H1 (cell line): ENCODE results near the gene CEACAM21. TPM values are rescaled to one million over a fixed set of nuclear protein-coding genes. Genes with fewer than 3 reads are reported as not detected.

Experiments
- CTCF ChIA-PET: fragments of 300-600 bp; sonication (Branson Sonifier 250); formaldehyde crosslinking; loops from one replicate; lab custom pipeline; 2021; ENCODE audit not compliant: partially characterized antibody; lab: Charles Lee
- POLR2A ChIA-PET: fragments of 300-600 bp; sonication (Branson Sonifier 250); formaldehyde crosslinking; loops from one replicate; lab custom pipeline; 2021; ENCODE audit warnings: inconsistent platforms; ENCODE audit not compliant: partially characterized antibody; lab: Charles Lee
- DNase-seq, 2 experiments: peaks; one replicate each; pipeline versions ENCODE4 v3.0.0 to v3.0.0-alpha.2; 2010 to 2022; ENCODE audit warnings: low spot score in 2 of 2, low read depth in 1 of 2, mixed read lengths in 1 of 2
- FAIRE-seq: peaks from 2 replicates; lab custom pipeline; 2011; peaks lifted over from hg19 to GRCh38; lab: Jason Lieb, UNC
- H2AFZ ChIP-seq: 2 replicates; pipeline ENCODE4 v1.8.1; 2012; ENCODE audit warnings: low read length, inconsistent platforms
- H2AK5ac ChIP-seq: 2 replicates; pipeline ENCODE4 v1.6.1; 2013; ENCODE audit warnings: low read depth, low read length
- H2BK120ac ChIP-seq: replicated peaks from 2 replicates; pipeline ENCODE3; 2013; ENCODE audit warnings: low read depth, low read length, inconsistent platforms
- H2BK12ac ChIP-seq: 2 replicates; pipeline ENCODE4 v1.6.1; 2013; ENCODE audit warnings: low read depth, low read length
- H2BK15ac ChIP-seq: 2 replicates; pipeline ENCODE4 v1.6.1; 2013; ENCODE audit warnings: low read length
- H2BK20ac ChIP-seq: 2 replicates; pipeline ENCODE4 v1.6.1; 2013; ENCODE audit warnings: low read length
- H2BK5ac ChIP-seq: 2 replicates; pipeline ENCODE4 v1.6.1; 2013; ENCODE audit warnings: low read depth, low read length
- H3K14ac ChIP-seq: 2 replicates; pipeline ENCODE4 v1.6.1; 2013; ENCODE audit warnings: inconsistent platforms; ENCODE audit not compliant: insufficient read length
- H3K18ac ChIP-seq: 2 replicates; pipeline ENCODE4 v1.6.1; 2013; ENCODE audit warnings: low read length; ENCODE audit errors: extremely low read depth
- H3K23ac ChIP-seq: 2 replicates; pipeline ENCODE4 v1.6.1; 2013; ENCODE audit warnings: inconsistent platforms; ENCODE audit not compliant: insufficient read length
- H3K23me2 ChIP-seq: 2 replicates; pipeline ENCODE4 v1.6.1; 2013; ENCODE audit warnings: low read depth, low read length
- H3K27ac ChIP-seq: 2 replicates; pipeline ENCODE4 v1.6.1; 2011; ENCODE audit warnings: low read depth, low read length, inconsistent platforms
- H3K27me3 ChIP-seq, 4 experiments: replicated peaks in 1 of 4; 1 replicate in 1 of 4; 2 replicates in 3 of 4; pipeline versions ENCODE4 v1.6.1 to v1.8.1; 2011 to 2013; ENCODE audit warnings: low read length in 3 of 4, mild to moderate bottlenecking in 3 of 4, inconsistent platforms in 2 of 4, mixed read lengths in 2 of 4, moderate library complexity in 1 of 4; ENCODE audit not compliant: control insufficient read depth in 3 of 4, insufficient read depth in 3 of 4; ENCODE audit errors: extremely low read depth in 1 of 4
- H3K36me3 ChIP-seq, 4 experiments: 2 replicates each; pipeline versions ENCODE4 v1.6.1 to v1.8.1; 2011 to 2013; ENCODE audit warnings: mild to moderate bottlenecking in 4 of 4, low read length in 3 of 4, moderate library complexity in 2 of 4, control low read depth in 1 of 4, inconsistent platforms in 1 of 4; ENCODE audit not compliant: insufficient read depth in 4 of 4, control insufficient read depth in 2 of 4
- H3K4ac ChIP-seq: replicated peaks from 2 replicates; pipeline ENCODE3; 2013; ENCODE audit warnings: low read length, low read depth, mixed read lengths, inconsistent platforms; ENCODE audit not compliant: insufficient read length
- H3K4me1 ChIP-seq, 4 experiments: replicated peaks in 1 of 4; 1 replicate in 1 of 4; 2 replicates in 3 of 4; pipeline versions ENCODE4 v1.6.1 to v1.8.1; 2011 to 2013; ENCODE audit warnings: low read length in 3 of 4, inconsistent platforms in 2 of 4, mixed read lengths in 1 of 4; ENCODE audit not compliant: insufficient read depth in 4 of 4, control insufficient read depth in 3 of 4
- H3K4me2 ChIP-seq, 2 experiments: 2 replicates each; pipeline versions ENCODE4 v1.6.1 to v1.8.1; 2011 to 2013; ENCODE audit warnings: low read depth in 2 of 2, low read length in 2 of 2, control low read depth in 1 of 2, inconsistent platforms in 1 of 2, mild to moderate bottlenecking in 1 of 2; ENCODE audit not compliant: insufficient read depth in 1 of 2
- H3K4me3 ChIP-seq, 4 experiments: fragments of 200-600, 300-600 bp in 1 of 4; sonication (generic), shearing (Covaris generic), sonication (Bioruptor Twin) in 1 of 4; 2 replicates each; pipeline versions ENCODE4 v1.5.1 to v1.8.1; 2011 to 2016; ENCODE audit warnings: low read length in 4 of 4, low read depth in 3 of 4, control low read depth in 2 of 4, inconsistent platforms in 2 of 4, mild to moderate bottlenecking in 2 of 4, mixed read lengths in 1 of 4, moderate library complexity in 1 of 4; ENCODE audit not compliant: insufficient read depth in 2 of 4; ENCODE audit errors: extremely low read depth in 1 of 4
- H3K56ac ChIP-seq: replicated peaks from 2 replicates; pipeline ENCODE3; 2013; ENCODE audit warnings: low read depth, mild to moderate bottlenecking, mixed read lengths, low read length, inconsistent platforms; ENCODE audit not compliant: insufficient read length
- H3K79me1 ChIP-seq: 2 replicates; pipeline ENCODE4 v1.6.1; 2013; ENCODE audit warnings: low read depth, low read length, control low read depth
- H3K79me2 ChIP-seq, 2 experiments: 2 replicates each; pipeline versions ENCODE4 v1.6.1 to v1.8.1; 2012 to 2013; ENCODE audit warnings: low read length in 2 of 2, mild to moderate bottlenecking in 2 of 2, inconsistent platforms in 1 of 2; ENCODE audit not compliant: insufficient read depth in 2 of 2, control insufficient read depth in 1 of 2
- H3K9ac ChIP-seq, 4 experiments: replicated peaks in 1 of 4; 1 replicate in 1 of 4; 2 replicates in 3 of 4; pipeline versions ENCODE4 v1.6.1 to v1.8.1; 2011 to 2013; ENCODE audit warnings: low read depth in 3 of 4, low read length in 3 of 4, control low read depth in 2 of 4, mild to moderate bottlenecking in 2 of 4, moderate library complexity in 2 of 4, inconsistent platforms in 1 of 4; ENCODE audit errors: extremely low read depth in 1 of 4
- H3K9me3 ChIP-seq, 2 experiments: 2 replicates each; pipeline versions ENCODE4 v1.6.1 to v1.8.1; 2012 to 2013; ENCODE audit warnings: mild to moderate bottlenecking in 2 of 2, moderate library complexity in 2 of 2, control low read depth in 1 of 2, inconsistent platforms in 1 of 2, low read depth in 1 of 2, low read length in 1 of 2, mixed read lengths in 1 of 2; ENCODE audit not compliant: insufficient read depth in 2 of 2
- H4K20me1 ChIP-seq, 2 experiments: replicated peaks in 1 of 2; 2 replicates each; pipeline versions ENCODE3 to v1.8.1; 2011 to 2013; ENCODE audit warnings: inconsistent platforms in 2 of 2, low read length in 2 of 2, mild to moderate bottlenecking in 1 of 2; ENCODE audit not compliant: insufficient read depth in 2 of 2, control insufficient read depth in 1 of 2
- H4K5ac ChIP-seq: 2 replicates; pipeline ENCODE4 v1.6.1; 2013; ENCODE audit warnings: low read length, low read depth, mixed read lengths, inconsistent platforms; ENCODE audit not compliant: insufficient read length
- H4K8ac ChIP-seq: 2 replicates; pipeline ENCODE4 v1.8.0; 2013; ENCODE audit warnings: mild to moderate bottlenecking, moderate library complexity, low read length, inconsistent platforms; ENCODE audit not compliant: insufficient read depth; ENCODE audit errors: extremely low read depth
- H4K91ac ChIP-seq: replicated peaks from 2 replicates; pipeline ENCODE3; 2013; ENCODE audit warnings: low read length, mixed read lengths, inconsistent platforms; ENCODE audit not compliant: insufficient read length
- CBX5 ChIP-seq: fragments of 300-800, 300-1000 bp; sonication (generic); IDR thresholded peaks from 2 replicates; pipeline ENCODE4 v1.7.1; 2016; ENCODE audit warnings: antibody characterized with exemption, low read length, low read depth
- CBX8 ChIP-seq: fragments of 300-800, 300-1000 bp; sonication (generic); IDR thresholded peaks from 2 replicates; pipeline ENCODE4 v1.7.1; 2016; ENCODE audit warnings: low read depth, low read length, borderline replicate concordance
- CHD2 ChIP-seq: IDR thresholded peaks from 2 replicates; pipeline ENCODE4 v1.6.1; 2012; ENCODE audit warnings: low read length, improper control_type of control experiment
- GABPA ChIP-seq: IDR thresholded peaks from 2 replicates; pipeline ENCODE4 v1.6.1; 2011; ENCODE audit warnings: mild to moderate bottlenecking, low read length, moderate library complexity, borderline replicate concordance; ENCODE audit not compliant: insufficient read depth
- GTF2F1 ChIP-seq: IDR thresholded peaks from 2 replicates; pipeline ENCODE4 v1.6.1; 2012; ENCODE audit warnings: low read depth, low read length, improper control_type of control experiment, borderline replicate concordance
- JUN ChIP-seq: IDR thresholded peaks from 2 replicates; pipeline ENCODE4 v1.6.1; 2011; ENCODE audit warnings: low read depth, mild to moderate bottlenecking, improper control_type of control experiment, low read length
- KDM5A ChIP-seq: fragments of 200-600 bp; IDR thresholded peaks from 2 replicates; pipeline ENCODE4 v1.7.1; 2012; ENCODE audit warnings: mild to moderate bottlenecking, low read length, inconsistent platforms, mixed read lengths
- SP4 ChIP-seq: IDR thresholded peaks from 2 replicates; pipeline ENCODE4 v1.6.1; 2012; ENCODE audit warnings: low read length, inconsistent platforms
- TAF7 ChIP-seq: optimal IDR thresholded peaks from 2 replicates; pipeline ENCODE3; 2011; ENCODE audit warnings: low read depth, mild to moderate bottlenecking, inconsistent platforms, low read length, moderate library complexity, borderline replicate concordance
- TBP ChIP-seq: IDR thresholded peaks from 2 replicates; pipeline ENCODE4 v1.6.1; 2011; ENCODE audit warnings: low read depth, low read length, improper control_type of control experiment
- WGBS, 2 experiments: shearing (Covaris generic) in 1 of 2; methylation state at CpG; one replicate each; pipeline versions ENCODE4 v1.1.6 to v1.1.7; 2013 to 2015; ENCODE audit warnings: low lambda C conversion rate in 2 of 2, mixed read lengths in 2 of 2, inconsistent platforms in 1 of 2, low coverage in 1 of 2, missing lambda C conversion rate in 1 of 2; ENCODE audit not compliant: insufficient replicate concordance in 2 of 2, insufficient coverage in 1 of 2, insufficient read length in 1 of 2; ENCODE audit errors: extremely low coverage in 1 of 2, missing lambda C conversion rate in 1 of 2; 5-methylcytosine and 5-hydroxymethylcytosine counted together
- polyA plus RNA-seq, 7 experiments: library from polyadenylated mRNA; depleted of rRNA in 3 of 7; stranded (reverse) in 5 of 7; unstranded in 2 of 7; fragments of >200 nt in 5 of 7; fragments of 200-250 nt in 2 of 7; gene quantifications; 1 replicate in 5 of 7; 2 replicates in 1 of 7; 4 replicates in 1 of 7; pipeline versions ENCODE4 v1.2.1 to v1.2.3, GENCODE V29; 2011 to 2013; ENCODE audit warnings: missing spikeins in 2 of 7, mixed read lengths in 2 of 7
- total RNA-seq: library from RNA; stranded (reverse); fragmentation: NEBNext Ultra II Directional; extraction: Animal tissue kit (Norgen Biotek cat#: 25700); gene quantifications from 2 replicates; pipeline ENCODE4 v1.2.1, GENCODE V29; 2021
- TF ChIP-seq, protein P1 (sequence below): IDR thresholded peaks from 2 replicates; pipeline ENCODE4 v1.6.1; 2011; ENCODE audit warnings: low read depth, mild to moderate bottlenecking, low read length; ENCODE audit not compliant: insufficient read depth
- TF ChIP-seq, protein P2 (sequence below), 3 experiments: IDR thresholded peaks; 1 replicate in 2 of 3; 2 replicates in 1 of 3; pipeline versions ENCODE4 v1.5.1 to v1.6.1; 2011; ENCODE audit warnings: low read length in 3 of 3, mild to moderate bottlenecking in 3 of 3, inconsistent platforms in 2 of 3, low read depth in 1 of 3, moderate library complexity in 1 of 3; ENCODE audit not compliant: insufficient read depth in 1 of 3; ENCODE audit errors: control extremely low read depth in 1 of 3

CEACAM21 gene
- total and polyA plus RNA-seq, 2 of the 8 experiments (the other 6 are each of a cell fraction or from before 2014, with no cell fraction given): not detected

DNA sequence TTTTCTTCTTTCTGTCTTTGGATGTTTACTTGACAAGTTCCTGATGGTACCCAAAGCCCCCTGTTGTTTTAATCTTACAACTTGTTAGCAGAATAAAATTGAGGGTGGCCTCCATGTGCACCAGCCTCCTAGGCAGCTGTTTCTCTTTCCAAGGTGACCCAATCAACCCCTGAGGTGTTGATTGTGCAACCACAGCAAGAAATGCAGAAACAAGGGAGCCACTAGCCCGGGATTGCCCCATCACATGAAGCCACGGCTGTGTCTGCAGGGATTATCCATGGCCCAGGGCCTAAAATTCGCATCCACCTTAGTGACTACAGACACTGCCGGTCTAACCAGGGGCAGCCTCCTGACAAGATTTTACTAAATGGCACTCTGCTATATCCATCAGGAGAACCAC is 36.5 kb downstream of the CEACAM21 start:
- Histone ChIP-seq H4K91ac (no peak overlapping the region), H3K79me1 (no peaks in the 10 kb centered on the region), H2BK20ac (no peak overlapping the region), H2AK5ac (no peak overlapping the region), H3K9ac (no peak overlapping the region), H3K23ac (no peak overlapping the region), H3K4ac (no peak overlapping the region), H3K4me1 (no peaks in the 10 kb centered on the region), H3K36me3 (no peaks in the 10 kb centered on the region), H3K23me2 (no peaks in the 10 kb centered on the region; the same call in 1 of the 2 replicates), H2BK15ac (no peak overlapping the region), H3K4me2 (no peak overlapping the region), H2BK12ac (no peak overlapping the region), H3K27me3 (no peaks in the 10 kb centered on the region), H2BK5ac (no peak overlapping the region), H3K14ac (no peak overlapping the region), H4K5ac (no peak overlapping the region), H4K8ac (no peak overlapping the region), H3K56ac (no peak overlapping the region), H4K20me1 (no peaks in the 10 kb centered on the region), H2AFZ (no peak overlapping the region), H3K27ac (no peak overlapping the region), H3K79me2 (no peaks in the 10 kb centered on the region), H3K4me3 (no peak overlapping the region), H2BK120ac (no peak overlapping the region), H3K9me3 (peaks cover 57 to 63% of the 10 kb centered on the region in 2 experiments), H3K18ac (no peak overlapping the region)
- DNase-seq (no peak), FAIRE-seq (no peak)
- CTCF ChIA-PET: no interaction called here
- POLR2A ChIA-PET: no interaction called here
- WGBS, 2 experiments: 77% methylated on average over 4 of the region's 4 CpGs; no CpG with 5 or more reads in 1 of the 2 experiments
- TF ChIP-seq KDM5A: no peak
- TF ChIP-seq TBP: no peak
- TF ChIP-seq SP4: no peak
- TF ChIP-seq CBX8: no peak
- no peak for TF ChIP-seq TAF7
- no peak for TF ChIP-seq CBX5
- TF ChIP-seq CHD2: no peak
- no peak for TF ChIP-seq JUN
- TF ChIP-seq, protein P1, sequence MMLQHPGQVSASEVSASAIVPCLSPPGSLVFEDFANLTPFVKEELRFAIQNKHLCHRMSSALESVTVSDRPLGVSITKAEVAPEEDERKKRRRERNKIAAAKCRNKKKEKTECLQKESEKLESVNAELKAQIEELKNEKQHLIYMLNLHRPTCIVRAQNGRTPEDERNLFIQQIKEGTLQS: no peak
- TF ChIP-seq GABPA: no peak
- no peak for TF ChIP-seq GTF2F1
- TF ChIP-seq, protein P2, sequence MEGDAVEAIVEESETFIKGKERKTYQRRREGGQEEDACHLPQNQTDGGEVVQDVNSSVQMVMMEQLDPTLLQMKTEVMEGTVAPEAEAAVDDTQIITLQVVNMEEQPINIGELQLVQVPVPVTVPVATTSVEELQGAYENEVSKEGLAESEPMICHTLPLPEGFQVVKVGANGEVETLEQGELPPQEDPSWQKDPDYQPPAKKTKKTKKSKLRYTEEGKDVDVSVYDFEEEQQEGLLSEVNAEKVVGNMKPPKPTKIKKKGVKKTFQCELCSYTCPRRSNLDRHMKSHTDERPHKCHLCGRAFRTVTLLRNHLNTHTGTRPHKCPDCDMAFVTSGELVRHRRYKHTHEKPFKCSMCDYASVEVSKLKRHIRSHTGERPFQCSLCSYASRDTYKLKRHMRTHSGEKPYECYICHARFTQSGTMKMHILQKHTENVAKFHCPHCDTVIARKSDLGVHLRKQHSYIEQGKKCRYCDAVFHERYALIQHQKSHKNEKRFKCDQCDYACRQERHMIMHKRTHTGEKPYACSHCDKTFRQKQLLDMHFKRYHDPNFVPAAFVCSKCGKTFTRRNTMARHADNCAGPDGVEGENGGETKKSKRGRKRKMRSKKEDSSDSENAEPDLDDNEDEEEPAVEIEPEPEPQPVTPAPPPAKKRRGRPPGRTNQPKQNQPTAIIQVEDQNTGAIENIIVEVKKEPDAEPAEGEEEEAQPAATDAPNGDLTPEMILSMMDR (IDR thresholded peaks at IDR 0.05; ENCODE audit: control extremely low read depth in 1 of 3, insufficient read depth in 1 of 3, low read depth in 1 of 3, low read length in 3 of 3): no peak
